Gastrocnemius medialis (tissue), 4 donors: ENCODE results near the gene DLG1.
"Not testable (repeated sequence)": the region's sequence is repeated elsewhere in the genome, so short reads cannot be mapped to it uniquely, and the experiment has no call there.

Experiments
- CTCF ChIP-seq, 5 experiments: fragments of 450-650 bp in 3 of 5; fragments of 200-600 bp in 2 of 5; sonication (generic) in 2 of 5; IDR thresholded peaks in 4 of 5; conservative IDR thresholded peaks in 1 of 5; 1 replicate in 4 of 5; 2 replicates in 1 of 5; pipeline ENCODE4 v1.5.1; 2016 to 2019; ENCODE audit warnings: antibody characterized with exemption in 5 of 5, mild to moderate bottlenecking in 3 of 5, moderate library complexity in 3 of 5
- POLR2A ChIP-seq, 2 donors: fragments of 450-650 bp; IDR thresholded peaks; one replicate each; pipeline ENCODE4 v1.6.1; 2017; ENCODE audit warnings: antibody characterized with exemption in 2 of 2, mild to moderate bottlenecking in 2 of 2, moderate library complexity in 2 of 2

GRCh38 chr3:197211698-197212097 is 86.7 kb downstream of the DLG1 start:
- not testable (repeated sequence) for TF ChIP-seq CTCF (IDR thresholded peaks at IDR 0.05 in 4 of 5, conservative IDR thresholded peaks at IDR 0.05 in 1 of 5); POLR2A (IDR thresholded peaks at IDR 0.05)
